Measurements from ENCODE around the gene EXOC4. TPM values are rescaled to one million over a fixed set of nuclear protein-coding genes. Genes with fewer than 3 reads are reported as not detected.

The EXOC4 gene
- total RNA-seq, 4 donors from 2014 or later: 52.4 to 82.2 (median 67.0) TPM

GRCh38 chr7:134083766-134084487 lies 831.0 kb downstream of the EXOC4 start:
- no peak overlapping the region for H3K4me3 ChIP-seq (ENCODE audit: low read depth, poor library complexity, severe bottlenecking)
- 78 to 79% methylated on average over 3 of the region's 3 CpGs for WGBS, 2 donors
- intact Hi-C loops (cut with DNase I; ENCODE audit: low total_unique reads): no loop called here
- DNase-seq (ENCODE audit: low spot score in 2 of 2): no peak
- no peak for TF ChIP-seq CTCF (IDR thresholded peaks at IDR 0.05)
- no peak for TF ChIP-seq POLR2A (IDR thresholded peaks at IDR 0.05)

GRCh38 chr7:134084488-134085144 lies 831.7 kb downstream of the EXOC4 start:
- DNase-seq (ENCODE audit: low spot score in 2 of 2): no peak
- no peak for TF ChIP-seq POLR2A (IDR thresholded peaks at IDR 0.05)
- TF ChIP-seq CTCF (IDR thresholded peaks at IDR 0.05): no peak
- H3K4me3 ChIP-seq (ENCODE audit: low read depth, poor library complexity, severe bottlenecking): no peak overlapping the region
- intact Hi-C loops (cut with DNase I; ENCODE audit: low total_unique reads): no loop called here
- 81 to 83% methylated on average over 3 of the region's 3 CpGs for WGBS, 2 donors

- intact Hi-C loops (cut with DNase I; ENCODE audit: low total_unique reads): no loop called here
- DNase-seq (ENCODE audit: low spot score in 2 of 2): no peak
- no peak overlapping the region for H3K4me3 ChIP-seq (ENCODE audit: low read depth, poor library complexity, severe bottlenecking)
- TF ChIP-seq CTCF (IDR thresholded peaks at IDR 0.05): no peak
- no peak for TF ChIP-seq POLR2A (IDR thresholded peaks at IDR 0.05)
Observed at GRCh38 chr7:134085311-134085710, 832.4 kb downstream of the EXOC4 start.

GRCh38 chr7:134086998-134087735 lies 834.3 kb downstream of the EXOC4 start:
- intact Hi-C loops (cut with DNase I; ENCODE audit: low total_unique reads): no loop called here
- WGBS, 2 donors: 91 to 96% methylated on average over 2 of the region's 2 CpGs
- no peak for TF ChIP-seq CTCF (IDR thresholded peaks at IDR 0.05)
- TF ChIP-seq POLR2A (IDR thresholded peaks at IDR 0.05): no peak
- no peak overlapping the region for H3K4me3 ChIP-seq (ENCODE audit: low read depth, poor library complexity, severe bottlenecking)
- DNase-seq (ENCODE audit: low spot score in 2 of 2): no peak

GRCh38 chr7:134088199-134088598 lies 835.3 kb downstream of the EXOC4 start:
- TF ChIP-seq POLR2A (IDR thresholded peaks at IDR 0.05) (no peak), CTCF (IDR thresholded peaks at IDR 0.05) (no peak)
- no peak for DNase-seq (ENCODE audit: low spot score in 2 of 2)
- no peak overlapping the region for H3K4me3 ChIP-seq (ENCODE audit: low read depth, poor library complexity, severe bottlenecking)
- intact Hi-C loops (cut with DNase I; ENCODE audit: low total_unique reads): no loop called here

Measured in lower leg skin (tissue), 4 donors.